K562 (cell line): ENCODE measurements around the gene KIAA2012. TPM values are rescaled to one million over a fixed set of nuclear protein-coding genes. Genes with fewer than 3 reads are reported as not detected.
A peak's percentile ranks its signal among the peaks of the same experiment; 100 is the strongest.

Experiments used
- CHD2 ChIP-seq: IDR thresholded peaks from 2 replicates; pipeline ENCODE4 v1.6.1; 2011; ENCODE audit warnings: low read depth, low read length
- CREM ChIP-seq: IDR thresholded peaks from 2 replicates; pipeline ENCODE4 v1.6.1; 2014; ENCODE audit warnings: antibody characterized with exemption, low read depth
- KLF10 ChIP-seq: fragments of 250-450 bp; sonication (Bioruptor Pico); IDR thresholded peaks from 2 replicates; pipeline ENCODE4 v1.6.1; 2021; ENCODE audit warnings: matching md5 sums
- SUPT5H ChIP-seq: fragments of 450-650 bp; IDR thresholded peaks from 2 replicates; pipeline ENCODE4 v1.6.1; 2016
- TARDBP ChIP-seq: fragments of 450-650 bp; IDR thresholded peaks from 2 replicates; pipeline ENCODE4 v1.6.1; 2016
- ZFP1 ChIP-seq: fragments of 450-650 bp; formaldehyde crosslinking; IDR thresholded peaks from 2 replicates; pipeline ENCODE4 v1.4.0; 2020; ENCODE audit warnings: mild to moderate bottlenecking, mixed read lengths
- ZNF146 ChIP-seq: IDR thresholded peaks from one replicate; pipeline ENCODE4 v1.6.1; 2018; ENCODE audit warnings: missing compliant biosample characterization; ENCODE audit not compliant: unreplicated experiment
- polyA plus RNA-seq, 8 experiments: library from polyadenylated mRNA; depleted of rRNA in 4 of 8; stranded (reverse) in 5 of 8; unstranded in 3 of 8; fragments of >200 nt; fragmentation: Nextera tagmentation in 2 of 8; fragmentation: Illumina TruSeq in 1 of 8; extraction: Ambion mirVana in 2 of 8; extraction: Trizol in 1 of 8; gene quantifications; 2 replicates each; pipeline versions ENCODE4 v1.2.1 to v1.2.3, GENCODE V29; 2011 to 2014; ENCODE audit warnings: inconsistent platforms in 1 of 8, missing spikeins in 1 of 8
- total RNA-seq, 7 experiments: library from RNA; depleted of rRNA in 6 of 7; stranded (reverse); fragments of >200 nt in 6 of 7; fragmentation: Illumina TruSeq in 2 of 7; extraction: Trizol in 2 of 7; gene quantifications; 2 replicates each; pipeline versions ENCODE4 v1.2.1 to v1.2.3, GENCODE V29; 2011 to 2021; ENCODE audit warnings: low replicate concordance in 1 of 7
- TF ChIP-seq, protein P1 (sequence below), 2 experiments: fragments of 450-650 bp; conservative IDR thresholded peaks; 2 replicates each; pipeline ENCODE4 v1.6.1; 2017; ENCODE audit warnings: mild to moderate bottlenecking in 2 of 2, moderate library complexity in 2 of 2
- TF ChIP-seq, protein P2 (sequence below), 2 experiments: fragments of 450-650 bp; IDR thresholded peaks; 2 replicates each; pipeline ENCODE4 v1.6.1; 2018; ENCODE audit warnings: mild to moderate bottlenecking in 2 of 2, low read depth in 1 of 2; ENCODE audit not compliant: partially characterized antibody in 2 of 2
- TF ChIP-seq, protein P3 (sequence below), 2 experiments: fragments of 450-650 bp; IDR thresholded peaks; 2 replicates each; pipeline ENCODE4 v1.6.1; 2016; ENCODE audit warnings: mild to moderate bottlenecking in 2 of 2, borderline replicate concordance in 1 of 2, low read depth in 1 of 2, moderate library complexity in 1 of 2
- TF ChIP-seq, protein P4 (sequence below): fragments of 250-450 bp; sonication (Bioruptor Pico); IDR thresholded peaks from 2 replicates; pipeline ENCODE4 v1.8.0; 2021; ENCODE audit warnings: moderate library complexity, mild to moderate bottlenecking, inconsistent platforms

Gene KIAA2012
- total and polyA plus RNA-seq, 9 of the 15 experiments (the other 6 are each of a cell fraction or from before 2014, with no cell fraction given) = not detected

DNA sequence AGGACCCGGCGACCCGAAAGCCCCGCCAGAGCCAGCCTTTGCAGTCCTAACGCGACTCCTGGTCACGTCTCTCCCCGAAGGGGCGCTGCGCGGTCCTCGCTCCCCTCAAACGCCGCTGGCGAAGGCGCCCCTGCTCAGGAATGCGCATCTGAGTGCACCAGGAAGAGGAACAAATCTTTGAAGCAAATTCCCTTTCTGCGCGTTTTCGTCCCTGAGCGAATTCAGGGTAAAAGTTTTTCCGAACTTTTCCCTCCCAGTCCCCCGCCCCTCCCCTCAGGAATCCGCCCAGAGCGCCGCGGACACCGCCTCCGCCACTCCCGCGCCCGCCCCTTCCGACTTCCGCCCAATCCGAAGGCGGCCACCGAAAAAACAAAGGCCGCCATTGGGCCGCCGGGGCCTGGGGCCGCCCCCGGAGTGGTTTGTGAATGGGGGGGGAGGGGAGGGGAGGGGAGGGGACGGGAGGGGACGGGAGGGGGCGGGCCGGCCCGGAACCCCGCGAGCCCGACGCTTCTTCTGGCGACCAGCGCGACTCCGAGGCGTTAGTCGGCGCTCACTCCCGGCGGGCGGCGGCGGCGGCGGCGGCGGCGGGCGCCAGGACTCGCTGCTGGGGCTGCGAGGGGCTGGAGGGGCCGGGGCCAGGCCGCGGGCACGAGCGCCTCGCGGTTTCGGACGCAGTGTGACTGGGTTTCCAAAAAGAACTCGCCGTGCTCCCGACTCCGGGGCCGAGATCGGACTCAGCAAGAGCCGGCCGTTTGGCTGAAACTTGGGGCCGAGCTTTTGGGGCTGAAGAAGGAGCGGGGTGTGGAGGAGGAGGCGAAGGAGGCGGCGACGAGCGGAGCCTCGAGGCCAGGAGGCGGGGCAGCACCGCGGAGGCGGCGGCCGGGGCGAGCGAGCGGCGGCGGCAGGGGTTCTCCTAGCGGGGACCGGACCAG lies 39.5 kb upstream of the KIAA2012 start, which contains the start of gene FZD7 (continued):
- TF ChIP-seq, protein P1, sequence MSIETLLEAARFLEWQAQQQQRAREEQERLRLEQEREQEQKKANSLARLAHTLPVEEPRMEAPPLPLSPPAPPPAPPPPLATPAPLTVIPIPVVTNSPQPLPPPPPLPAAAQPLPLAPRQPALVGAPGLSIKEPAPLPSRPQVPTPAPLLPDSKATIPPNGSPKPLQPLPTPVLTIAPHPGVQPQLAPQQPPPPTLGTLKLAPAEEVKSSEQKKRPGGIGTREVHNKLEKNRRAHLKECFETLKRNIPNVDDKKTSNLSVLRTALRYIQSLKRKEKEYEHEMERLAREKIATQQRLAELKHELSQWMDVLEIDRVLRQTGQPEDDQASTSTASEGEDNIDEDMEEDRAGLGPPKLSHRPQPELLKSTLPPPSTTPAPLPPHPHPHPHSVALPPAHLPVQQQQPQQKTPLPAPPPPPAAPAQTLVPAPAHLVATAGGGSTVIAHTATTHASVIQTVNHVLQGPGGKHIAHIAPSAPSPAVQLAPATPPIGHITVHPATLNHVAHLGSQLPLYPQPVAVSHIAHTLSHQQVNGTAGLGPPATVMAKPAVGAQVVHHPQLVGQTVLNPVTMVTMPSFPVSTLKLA (conservative IDR thresholded peaks at IDR 0.05) = 0 out of 4 replicates have a peak, but pooled peaks of 1 of the 2 experiments have one; percentile 19
- TF ChIP-seq, protein P2, sequence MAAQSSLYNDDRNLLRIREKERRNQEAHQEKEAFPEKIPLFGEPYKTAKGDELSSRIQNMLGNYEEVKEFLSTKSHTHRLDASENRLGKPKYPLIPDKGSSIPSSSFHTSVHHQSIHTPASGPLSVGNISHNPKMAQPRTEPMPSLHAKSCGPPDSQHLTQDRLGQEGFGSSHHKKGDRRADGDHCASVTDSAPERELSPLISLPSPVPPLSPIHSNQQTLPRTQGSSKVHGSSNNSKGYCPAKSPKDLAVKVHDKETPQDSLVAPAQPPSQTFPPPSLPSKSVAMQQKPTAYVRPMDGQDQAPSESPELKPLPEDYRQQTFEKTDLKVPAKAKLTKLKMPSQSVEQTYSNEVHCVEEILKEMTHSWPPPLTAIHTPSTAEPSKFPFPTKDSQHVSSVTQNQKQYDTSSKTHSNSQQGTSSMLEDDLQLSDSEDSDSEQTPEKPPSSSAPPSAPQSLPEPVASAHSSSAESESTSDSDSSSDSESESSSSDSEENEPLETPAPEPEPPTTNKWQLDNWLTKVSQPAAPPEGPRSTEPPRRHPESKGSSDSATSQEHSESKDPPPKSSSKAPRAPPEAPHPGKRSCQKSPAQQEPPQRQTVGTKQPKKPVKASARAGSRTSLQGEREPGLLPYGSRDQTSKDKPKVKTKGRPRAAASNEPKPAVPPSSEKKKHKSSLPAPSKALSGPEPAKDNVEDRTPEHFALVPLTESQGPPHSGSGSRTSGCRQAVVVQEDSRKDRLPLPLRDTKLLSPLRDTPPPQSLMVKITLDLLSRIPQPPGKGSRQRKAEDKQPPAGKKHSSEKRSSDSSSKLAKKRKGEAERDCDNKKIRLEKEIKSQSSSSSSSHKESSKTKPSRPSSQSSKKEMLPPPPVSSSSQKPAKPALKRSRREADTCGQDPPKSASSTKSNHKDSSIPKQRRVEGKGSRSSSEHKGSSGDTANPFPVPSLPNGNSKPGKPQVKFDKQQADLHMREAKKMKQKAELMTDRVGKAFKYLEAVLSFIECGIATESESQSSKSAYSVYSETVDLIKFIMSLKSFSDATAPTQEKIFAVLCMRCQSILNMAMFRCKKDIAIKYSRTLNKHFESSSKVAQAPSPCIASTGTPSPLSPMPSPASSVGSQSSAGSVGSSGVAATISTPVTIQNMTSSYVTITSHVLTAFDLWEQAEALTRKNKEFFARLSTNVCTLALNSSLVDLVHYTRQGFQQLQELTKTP (IDR thresholded peaks at IDR 0.05; ENCODE audit: low read depth in 1 of 2, partially characterized antibody in 2 of 2) = no peak
- TF ChIP-seq CHD2 (no peak), ZFP1 (no peak), SUPT5H (0 out of 2 replicates have a peak, but pooled peaks have one; percentile 30), KLF10 (no peak), CREM (peak; percentile 68), TARDBP (no peak), ZNF146 (CRISPR knock-in tag) (no peak)
- TF ChIP-seq, protein P3, sequence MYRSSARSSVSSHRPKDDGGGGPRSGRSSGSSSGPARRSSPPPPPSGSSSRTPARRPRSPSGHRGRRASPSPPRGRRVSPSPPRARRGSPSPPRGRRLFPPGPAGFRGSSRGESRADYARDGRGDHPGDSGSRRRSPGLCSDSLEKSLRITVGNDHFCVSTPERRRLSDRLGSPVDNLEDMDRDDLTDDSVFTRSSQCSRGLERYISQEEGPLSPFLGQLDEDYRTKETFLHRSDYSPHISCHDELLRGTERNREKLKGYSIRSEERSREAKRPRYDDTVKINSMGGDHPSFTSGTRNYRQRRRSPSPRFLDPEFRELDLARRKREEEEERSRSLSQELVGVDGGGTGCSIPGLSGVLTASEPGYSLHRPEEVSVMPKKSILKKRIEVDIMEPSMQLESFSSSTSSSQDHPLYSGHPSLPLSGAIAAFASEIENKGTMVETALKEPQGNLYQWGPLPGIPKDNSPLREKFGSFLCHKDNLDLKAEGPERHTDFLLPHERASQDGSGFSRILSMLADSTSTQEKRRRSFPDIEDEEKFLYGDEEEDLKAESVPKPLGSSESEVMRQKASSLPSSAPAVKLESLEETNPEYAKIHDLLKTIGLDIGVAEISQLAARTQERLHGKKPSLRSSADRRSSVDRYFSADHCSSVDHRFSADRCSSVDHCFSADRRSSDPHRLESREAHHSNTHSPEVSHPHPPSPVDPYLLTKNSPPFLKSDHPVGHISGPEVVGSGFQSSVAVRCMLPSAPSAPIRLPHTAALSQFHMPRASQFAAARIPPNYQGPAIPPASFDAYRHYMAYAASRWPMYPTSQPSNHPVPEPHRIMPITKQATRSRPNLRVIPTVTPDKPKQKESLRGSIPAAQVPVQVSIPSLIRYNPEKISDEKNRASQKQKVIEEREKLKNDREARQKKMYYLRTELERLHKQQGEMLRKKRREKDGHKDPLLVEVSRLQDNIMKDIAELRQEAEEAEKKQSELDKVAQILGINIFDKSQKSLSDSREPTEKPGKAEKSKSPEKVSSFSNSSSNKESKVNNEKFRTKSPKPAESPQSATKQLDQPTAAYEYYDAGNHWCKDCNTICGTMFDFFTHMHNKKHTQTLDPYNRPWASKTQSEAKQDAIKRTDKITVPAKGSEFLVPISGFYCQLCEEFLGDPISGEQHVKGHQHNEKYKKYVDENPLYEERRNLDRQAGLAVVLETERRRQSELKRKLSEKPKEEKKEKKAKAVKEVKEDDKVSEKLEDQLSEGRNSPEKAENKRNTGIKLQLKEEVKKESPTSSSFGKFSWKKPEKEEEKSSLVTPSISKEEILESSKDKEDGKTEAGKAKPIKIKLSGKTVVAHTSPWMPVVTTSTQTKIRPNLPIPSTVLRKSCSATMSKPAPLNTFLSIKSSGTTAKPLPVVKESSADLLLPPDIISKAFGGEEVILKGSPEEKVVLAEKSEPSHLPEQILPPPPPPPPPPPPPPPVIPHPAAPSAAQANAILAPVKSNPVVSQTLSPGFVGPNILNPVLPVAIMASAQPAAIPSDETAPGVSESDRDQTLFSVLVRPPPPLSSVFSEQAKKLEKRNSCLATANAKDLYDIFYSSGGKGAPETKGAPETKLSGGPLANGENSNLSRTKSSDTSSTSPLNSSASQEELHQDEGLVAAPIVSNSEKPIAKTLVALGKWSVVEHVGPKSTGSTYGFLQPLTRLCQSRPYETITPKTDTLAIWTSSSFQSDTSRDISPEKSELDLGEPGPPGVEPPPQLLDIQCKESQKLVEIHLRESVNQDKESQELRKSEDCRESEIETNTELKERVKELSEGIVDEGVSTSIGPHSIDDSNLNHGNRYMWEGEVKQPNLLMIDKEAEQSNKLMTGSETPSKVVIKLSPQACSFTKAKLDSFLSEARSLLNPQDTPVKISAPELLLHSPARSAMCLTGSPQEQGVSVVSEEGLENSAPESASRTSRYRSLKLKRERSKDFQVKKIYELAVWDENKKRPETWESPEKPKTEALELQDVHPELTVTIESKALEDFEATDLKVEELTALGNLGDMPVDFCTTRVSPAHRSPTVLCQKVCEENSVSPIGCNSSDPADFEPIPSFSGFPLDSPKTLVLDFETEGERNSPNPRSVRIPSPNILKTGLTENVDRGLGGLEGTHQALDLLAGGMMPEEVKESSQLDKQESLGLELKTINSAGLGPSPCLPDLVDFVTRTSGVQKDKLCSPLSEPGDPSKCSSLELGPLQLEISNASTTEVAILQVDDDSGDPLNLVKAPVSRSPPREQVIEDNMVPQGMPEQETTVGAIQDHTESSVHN (IDR thresholded peaks at IDR 0.05; ENCODE audit: borderline replicate concordance in 1 of 2, low read depth in 1 of 2) = no peak
- TF ChIP-seq, protein P4, sequence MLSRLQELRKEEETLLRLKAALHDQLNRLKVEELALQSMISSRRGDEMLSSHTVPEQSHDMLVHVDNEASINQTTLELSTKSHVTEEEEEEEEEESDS = no peak
